Suprapubic skin (tissue), 3 donors: ENCODE measurements around the gene ACTR6.

Experiments
- POLR2A ChIP-seq, 2 donors: fragments of 450-650 bp; IDR thresholded peaks; one replicate each; pipeline ENCODE4 v1.6.1; 2017; ENCODE audit warnings: antibody characterized with exemption in 2 of 2, mild to moderate bottlenecking in 2 of 2, moderate library complexity in 2 of 2
- TF ChIP-seq, protein P1 (sequence below), 2 donors: fragments of 200-600 bp in 1 of 2; fragments of 450-650 bp in 1 of 2; sonication (generic) in 1 of 2; IDR thresholded peaks; one replicate each; pipeline ENCODE4 v1.5.1; 2016 to 2019; ENCODE audit warnings: antibody characterized with exemption in 2 of 2, mild to moderate bottlenecking in 1 of 2, moderate library complexity in 1 of 2

GRCh38 chr12:100229876-100230275 is 29.3 kb downstream of the ACTR6 start:
- TF ChIP-seq, protein P1, sequence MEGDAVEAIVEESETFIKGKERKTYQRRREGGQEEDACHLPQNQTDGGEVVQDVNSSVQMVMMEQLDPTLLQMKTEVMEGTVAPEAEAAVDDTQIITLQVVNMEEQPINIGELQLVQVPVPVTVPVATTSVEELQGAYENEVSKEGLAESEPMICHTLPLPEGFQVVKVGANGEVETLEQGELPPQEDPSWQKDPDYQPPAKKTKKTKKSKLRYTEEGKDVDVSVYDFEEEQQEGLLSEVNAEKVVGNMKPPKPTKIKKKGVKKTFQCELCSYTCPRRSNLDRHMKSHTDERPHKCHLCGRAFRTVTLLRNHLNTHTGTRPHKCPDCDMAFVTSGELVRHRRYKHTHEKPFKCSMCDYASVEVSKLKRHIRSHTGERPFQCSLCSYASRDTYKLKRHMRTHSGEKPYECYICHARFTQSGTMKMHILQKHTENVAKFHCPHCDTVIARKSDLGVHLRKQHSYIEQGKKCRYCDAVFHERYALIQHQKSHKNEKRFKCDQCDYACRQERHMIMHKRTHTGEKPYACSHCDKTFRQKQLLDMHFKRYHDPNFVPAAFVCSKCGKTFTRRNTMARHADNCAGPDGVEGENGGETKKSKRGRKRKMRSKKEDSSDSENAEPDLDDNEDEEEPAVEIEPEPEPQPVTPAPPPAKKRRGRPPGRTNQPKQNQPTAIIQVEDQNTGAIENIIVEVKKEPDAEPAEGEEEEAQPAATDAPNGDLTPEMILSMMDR (IDR thresholded peaks at IDR 0.05), result no peak
- TF ChIP-seq POLR2A (IDR thresholded peaks at IDR 0.05), result no peak
